Activated naive CD8-positive, alpha-beta T cell treated with anti-CD3 and anti-CD28 coated beads for 36 hours (primary cell): Measurements from ENCODE around the gene THAP3. TPM values are rescaled to one million over a fixed set of nuclear protein-coding genes. Genes with fewer than 3 reads are reported as not detected.
A peak's percentile ranks its signal among the peaks of the same experiment; 100 is the strongest.

Experiments used
- DNase-seq: peaks from one replicate; pipeline ENCODE4 v3.0.0; 2021
- H3K27ac Mint-ChIP-seq: one replicate; pipeline ENCODE4 v1.8.0; 2022; ENCODE audit warnings: mild to moderate bottlenecking, moderate library complexity, mixed read lengths
- H3K27me3 Mint-ChIP-seq: one replicate; pipeline ENCODE4 v1.8.0; 2022; ENCODE audit warnings: mild to moderate bottlenecking, mixed read lengths
- H3K36me3 Mint-ChIP-seq: one replicate; pipeline ENCODE4 v1.8.0; 2021; ENCODE audit warnings: mild to moderate bottlenecking, mixed read lengths
- H3K4me1 Mint-ChIP-seq: one replicate; pipeline ENCODE4 v1.8.0; 2021; ENCODE audit warnings: mixed read lengths
- H3K4me3 Mint-ChIP-seq: one replicate; pipeline ENCODE4 v1.8.0; 2022; ENCODE audit warnings: mild to moderate bottlenecking, moderate library complexity, mixed read lengths
- H3K9me3 Mint-ChIP-seq: one replicate; pipeline ENCODE4 v1.8.0; 2022; ENCODE audit warnings: mixed read lengths
- total RNA-seq, 2 experiments: library from RNA; stranded (reverse); gene quantifications; one replicate each; pipeline ENCODE4 v1.2.3, GENCODE V29; 2021

THAP3 gene
- total RNA-seq, 2 experiments from 2014 or later, result 16.2 to 16.4 TPM

- Mint-ChIP-seq H3K9me3 (no peaks in the 10 kb centered on the region), H3K4me3 (no peak overlapping the region), H3K4me1 (peaks cover 27% of the 10 kb centered on the region), H3K27me3 (no peaks in the 10 kb centered on the region), H3K36me3 (peaks cover 3% of the 10 kb centered on the region), H3K27ac (no peak overlapping the region)
- no peak for DNase-seq
Observed at GRCh38 chr1:6586404-6586816, 38.3 kb upstream of the THAP3 start.

GRCh38 chr1:6587261-6588005 lies 37.2 kb upstream of the THAP3 start:
- Mint-ChIP-seq H3K27ac (peak overlapping the region; percentile 38), H3K27me3 (no peaks in the 10 kb centered on the region), H3K9me3 (no peaks in the 10 kb centered on the region), H3K4me1 (peaks cover 26% of the 10 kb centered on the region), H3K4me3 (no peak overlapping the region), H3K36me3 (peaks cover 2% of the 10 kb centered on the region)
- no peak for DNase-seq

GRCh38 chr1:6588128-6588892 lies 36.4 kb upstream of the THAP3 start:
- peak overlapping the region; percentile 38 for H3K27ac Mint-ChIP-seq
- no peak overlapping the region for H3K4me3 Mint-ChIP-seq
- H3K27me3 Mint-ChIP-seq, result no peaks in the 10 kb centered on the region
- no peaks in the 10 kb centered on the region for H3K9me3 Mint-ChIP-seq
- H3K36me3 Mint-ChIP-seq, result peaks cover 2% of the 10 kb centered on the region
- H3K4me1 Mint-ChIP-seq, result peaks cover 25% of the 10 kb centered on the region
- no peak for DNase-seq

GRCh38 chr1:6588893-6589520 lies 35.7 kb upstream of the THAP3 start:
- Mint-ChIP-seq H3K4me3 (no peak overlapping the region), H3K9me3 (no peaks in the 10 kb centered on the region), H3K27ac (no peak overlapping the region), H3K36me3 (peaks cover 6% of the 10 kb centered on the region), H3K4me1 (peaks cover 27% of the 10 kb centered on the region), H3K27me3 (no peaks in the 10 kb centered on the region)
- DNase-seq, result no peak

GRCh38 chr1:6590046-6590445 lies 34.6 kb upstream of the THAP3 start:
- Mint-ChIP-seq H3K36me3 (peaks cover 7% of the 10 kb centered on the region), H3K27me3 (no peaks in the 10 kb centered on the region), H3K27ac (peak overlapping the region; percentile 48), H3K4me3 (no peak overlapping the region), H3K9me3 (no peaks in the 10 kb centered on the region), H3K4me1 (peaks cover 23% of the 10 kb centered on the region)
- no peak for DNase-seq

GRCh38 chr1:6591222-6591621 lies 33.4 kb upstream of the THAP3 start:
- Mint-ChIP-seq H3K4me3 (no peak overlapping the region), H3K27ac (peak overlapping the region; percentile 76), H3K27me3 (no peaks in the 10 kb centered on the region), H3K4me1 (peaks cover 27% of the 10 kb centered on the region), H3K9me3 (no peaks in the 10 kb centered on the region), H3K36me3 (peaks cover 11% of the 10 kb centered on the region)
- DNase-seq, result no peak

GRCh38 chr1:6591644-6592043 lies 33.0 kb upstream of the THAP3 start:
- no peaks in the 10 kb centered on the region for H3K9me3 Mint-ChIP-seq
- H3K27me3 Mint-ChIP-seq, result no peaks in the 10 kb centered on the region
- H3K36me3 Mint-ChIP-seq, result peaks cover 12% of the 10 kb centered on the region
- DNase-seq, result no peak
- H3K4me3 Mint-ChIP-seq, result no peak overlapping the region
- peak overlapping the region; percentile 42 for H3K27ac Mint-ChIP-seq
- H3K4me1 Mint-ChIP-seq, result peaks cover 26% of the 10 kb centered on the region

GRCh38 chr1:6592441-6592840 lies 32.2 kb upstream of the THAP3 start:
- no peak for DNase-seq
- Mint-ChIP-seq H3K36me3 (peaks cover 14% of the 10 kb centered on the region), H3K27me3 (no peaks in the 10 kb centered on the region), H3K27ac (peak overlapping the region; percentile 8), H3K9me3 (no peaks in the 10 kb centered on the region), H3K4me3 (no peak overlapping the region), H3K4me1 (peaks cover 26% of the 10 kb centered on the region)

- Mint-ChIP-seq H3K4me3 (no peak overlapping the region), H3K4me1 (peaks cover 29% of the 10 kb centered on the region), H3K27ac (no peak overlapping the region), H3K27me3 (no peaks in the 10 kb centered on the region), H3K9me3 (no peaks in the 10 kb centered on the region), H3K36me3 (peaks cover 12% of the 10 kb centered on the region)
- no peak for DNase-seq
Observed at GRCh38 chr1:6592865-6593593, 31.6 kb upstream of the THAP3 start.

- Mint-ChIP-seq H3K4me1 (peaks cover 31% of the 10 kb centered on the region), H3K4me3 (no peak overlapping the region), H3K27me3 (no peaks in the 10 kb centered on the region), H3K27ac (no peak overlapping the region), H3K9me3 (no peaks in the 10 kb centered on the region), H3K36me3 (peaks cover 16% of the 10 kb centered on the region)
- no peak for DNase-seq
Observed at GRCh38 chr1:6593810-6594209, 30.9 kb upstream of the THAP3 start.

- H3K27ac Mint-ChIP-seq, result no peak overlapping the region
Observed at GRCh38 chr1:6594977-6595740, 29.5 kb upstream of the THAP3 start.

GRCh38 chr1:6596351-6596750 lies 28.3 kb upstream of the THAP3 start:
- Mint-ChIP-seq H3K9me3 (no peaks in the 10 kb centered on the region), H3K4me3 (no peak overlapping the region), H3K27me3 (no peaks in the 10 kb centered on the region), H3K36me3 (peaks cover 39% of the 10 kb centered on the region), H3K4me1 (peaks cover 45% of the 10 kb centered on the region), H3K27ac (peak overlapping the region; percentile 38)
- DNase-seq, result no peak

More at GRCh38 chr1:6594977-6595740, 29.5 kb upstream of the THAP3 start:
- no peak overlapping the region for H3K4me3 Mint-ChIP-seq
- no peaks in the 10 kb centered on the region for H3K9me3 Mint-ChIP-seq
- H3K4me1 Mint-ChIP-seq, result peaks cover 43% of the 10 kb centered on the region
- no peaks in the 10 kb centered on the region for H3K27me3 Mint-ChIP-seq
- no peak for DNase-seq
- H3K36me3 Mint-ChIP-seq, result peaks cover 28% of the 10 kb centered on the region

- Mint-ChIP-seq H3K9me3 (no peaks in the 10 kb centered on the region), H3K4me3 (peak overlapping the region; percentile 18), H3K4me1 (peaks cover 40% of the 10 kb centered on the region), H3K27me3 (no peaks in the 10 kb centered on the region), H3K27ac (peak overlapping the region; percentile 48), H3K36me3 (peaks cover 42% of the 10 kb centered on the region)
- no peak for DNase-seq
Observed at GRCh38 chr1:6596886-6597776, 27.5 kb upstream of the THAP3 start.
